Measurements from ENCODE around the gene DENND2D.

DENND2D gene, protein sequence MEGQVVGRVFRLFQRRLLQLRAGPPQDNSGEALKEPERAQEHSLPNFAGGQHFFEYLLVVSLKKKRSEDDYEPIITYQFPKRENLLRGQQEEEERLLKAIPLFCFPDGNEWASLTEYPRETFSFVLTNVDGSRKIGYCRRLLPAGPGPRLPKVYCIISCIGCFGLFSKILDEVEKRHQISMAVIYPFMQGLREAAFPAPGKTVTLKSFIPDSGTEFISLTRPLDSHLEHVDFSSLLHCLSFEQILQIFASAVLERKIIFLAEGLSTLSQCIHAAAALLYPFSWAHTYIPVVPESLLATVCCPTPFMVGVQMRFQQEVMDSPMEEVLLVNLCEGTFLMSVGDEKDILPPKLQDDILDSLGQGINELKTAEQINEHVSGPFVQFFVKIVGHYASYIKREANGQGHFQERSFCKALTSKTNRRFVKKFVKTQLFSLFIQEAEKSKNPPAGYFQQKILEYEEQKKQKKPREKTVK

DNA sequence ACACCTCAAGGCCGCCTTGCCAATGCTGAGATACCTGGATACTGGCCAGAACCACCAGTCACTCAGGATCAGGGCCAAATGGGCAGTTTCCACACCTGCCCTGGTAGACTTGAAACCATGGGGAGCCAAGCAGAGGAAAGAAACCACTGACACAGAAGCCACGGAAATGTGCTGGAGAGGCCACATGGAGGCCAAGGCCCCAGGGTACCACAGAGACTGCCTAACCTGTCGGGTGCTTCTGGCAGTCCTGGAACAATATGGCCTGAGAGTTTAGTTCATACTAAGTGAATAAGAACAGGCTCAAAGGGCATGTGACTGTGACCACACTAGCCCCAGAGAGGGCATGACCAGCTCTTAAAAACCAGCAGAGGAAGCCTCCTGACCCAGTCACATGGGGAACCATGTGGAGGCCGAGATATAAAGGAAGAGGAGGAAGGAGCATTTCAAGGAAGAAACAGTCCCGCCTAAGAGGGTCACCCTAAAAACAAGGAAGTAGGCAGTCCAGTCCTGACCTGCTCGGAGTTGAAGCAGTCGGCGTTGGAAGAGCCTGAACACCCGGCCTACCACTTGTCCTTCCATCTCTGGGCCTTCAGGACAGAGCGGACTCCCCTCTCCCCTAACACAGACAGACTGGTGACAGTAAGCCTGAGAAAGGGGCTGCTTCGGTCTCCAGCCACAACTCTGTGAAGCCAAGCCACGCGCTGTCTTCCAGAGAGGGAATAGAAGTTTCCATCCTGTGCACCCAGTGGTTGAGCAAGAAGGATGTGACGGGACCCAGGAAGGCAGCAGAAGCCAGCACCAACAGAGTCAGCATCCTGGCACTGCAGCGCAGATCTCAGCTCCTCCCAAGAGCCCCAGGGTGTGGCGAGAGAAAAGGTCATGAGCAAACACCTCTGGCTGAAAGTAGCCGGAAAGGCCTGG is at the start of gene DENND2D:
TSS of gene DENND2D (minus strand) at position 766 of the 921 bp plus-strand sequence. CDS start at position 579, 187 bp downstream.
- no peak for DNase-seq (ENCODE audit: low read depth)

DNA sequence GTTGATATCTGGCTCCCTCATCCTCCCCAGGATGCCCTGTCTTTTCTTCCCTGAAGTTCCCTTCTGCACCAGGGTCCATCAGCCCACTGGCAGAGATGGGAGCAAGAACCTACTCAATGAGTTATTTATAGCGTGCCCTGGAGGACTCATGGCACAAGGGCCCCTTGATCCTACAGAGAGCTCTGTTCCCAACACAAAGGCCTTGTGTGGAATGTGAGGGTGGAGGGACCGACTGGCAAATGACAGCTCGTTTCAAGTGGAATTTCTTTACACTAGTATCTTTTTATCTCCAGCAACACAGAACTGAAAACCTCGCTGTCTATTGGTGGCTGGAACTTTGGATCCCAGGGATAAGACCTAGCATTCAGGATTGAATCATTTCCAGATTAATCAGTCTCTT is 49.5 kb upstream of the DENND2D start:
- DNase-seq (ENCODE audit: low read depth) = no peak

DNA sequence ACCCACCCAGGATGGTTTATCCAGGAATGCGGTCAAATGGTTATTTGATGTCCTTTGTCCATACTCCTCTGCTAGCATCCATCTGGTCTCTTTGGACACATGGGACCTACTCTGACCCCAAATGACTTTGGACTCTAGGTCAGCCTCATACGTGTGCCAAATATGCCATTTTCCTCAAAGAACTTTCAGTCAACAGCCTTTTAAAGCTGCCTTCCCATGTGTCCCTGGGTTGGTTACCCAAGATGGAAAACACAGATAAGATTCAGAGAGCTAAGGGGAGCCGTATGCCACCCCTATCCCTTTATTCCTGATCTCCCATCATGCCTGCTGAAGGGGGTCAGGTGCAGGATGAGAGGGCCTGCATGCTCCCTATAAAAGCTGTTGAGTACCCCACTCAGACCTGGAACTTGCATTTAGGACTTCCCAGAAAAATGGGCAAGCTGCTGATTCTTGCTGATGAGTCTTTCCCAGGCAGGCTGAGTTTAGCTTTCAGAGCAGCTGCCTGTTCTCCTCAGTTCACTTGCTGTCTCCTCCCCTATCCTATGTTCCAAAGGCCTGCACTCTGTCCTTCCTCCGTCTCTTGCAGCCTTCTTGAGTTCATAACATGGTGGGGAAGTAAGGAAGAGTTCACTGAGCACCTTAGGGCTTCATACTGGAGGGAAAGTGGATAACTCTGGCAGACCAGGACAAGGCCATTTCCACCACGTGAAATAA is 46.8 kb upstream of the DENND2D start:
- DNase-seq (ENCODE audit: low read depth) = no peak

DNA sequence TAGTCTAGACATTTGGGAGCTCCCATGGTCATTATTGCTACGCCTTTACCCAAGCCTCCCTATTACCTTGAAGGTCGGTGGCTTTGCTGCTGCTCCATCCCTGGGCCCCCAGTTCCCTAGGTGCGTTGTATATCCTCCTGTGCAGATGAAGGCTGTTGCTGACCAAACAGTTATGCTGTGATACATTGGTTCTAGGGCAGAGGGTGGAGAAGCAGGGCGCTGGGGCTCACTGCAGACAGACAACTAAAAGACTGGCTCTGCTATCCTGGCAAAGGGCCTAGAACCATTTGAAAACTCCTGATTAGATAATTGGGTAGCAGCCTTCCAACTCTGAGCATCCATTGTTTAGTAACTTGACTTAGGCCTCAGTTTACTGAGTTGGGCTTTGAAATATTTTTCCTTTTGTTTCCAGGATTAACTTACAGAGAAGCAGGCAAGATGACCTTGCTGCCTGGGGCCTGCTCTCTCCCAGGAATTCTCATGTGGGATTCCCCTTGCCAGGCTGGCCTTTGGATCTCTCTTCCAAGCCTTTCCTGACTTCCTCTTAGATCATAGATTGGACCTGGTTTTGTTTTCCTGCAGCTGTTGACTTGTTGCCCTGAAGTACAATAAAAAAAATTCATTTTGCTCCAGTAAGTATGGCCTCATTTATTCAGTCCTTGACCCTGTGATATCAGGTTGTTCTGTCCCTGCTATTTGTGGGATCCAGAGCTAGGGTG is 42.5 kb upstream of the DENND2D start:
- no peak for DNase-seq (ENCODE audit: low read depth)

DNA sequence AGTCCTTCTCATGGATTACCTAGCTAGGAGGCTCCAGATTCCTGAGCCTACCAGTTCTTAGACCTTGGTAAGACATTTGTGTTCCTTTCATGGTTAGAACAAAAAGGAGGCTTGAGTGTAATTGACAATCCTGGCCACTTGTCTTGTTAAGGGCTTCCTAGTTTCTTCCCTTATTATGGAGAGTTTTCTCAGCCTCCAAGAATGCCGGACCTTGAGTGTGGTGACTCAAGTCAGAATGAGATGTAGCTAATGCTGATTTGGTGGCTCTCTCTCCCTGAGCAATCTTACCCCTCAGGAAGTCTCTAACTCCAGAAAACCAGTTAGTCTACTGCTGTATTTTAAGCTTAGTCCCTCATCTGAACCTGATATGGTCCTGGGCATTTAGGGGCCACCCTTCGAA is 41.4 kb upstream of the DENND2D start:
- no peak for DNase-seq (ENCODE audit: low read depth)

DNA sequence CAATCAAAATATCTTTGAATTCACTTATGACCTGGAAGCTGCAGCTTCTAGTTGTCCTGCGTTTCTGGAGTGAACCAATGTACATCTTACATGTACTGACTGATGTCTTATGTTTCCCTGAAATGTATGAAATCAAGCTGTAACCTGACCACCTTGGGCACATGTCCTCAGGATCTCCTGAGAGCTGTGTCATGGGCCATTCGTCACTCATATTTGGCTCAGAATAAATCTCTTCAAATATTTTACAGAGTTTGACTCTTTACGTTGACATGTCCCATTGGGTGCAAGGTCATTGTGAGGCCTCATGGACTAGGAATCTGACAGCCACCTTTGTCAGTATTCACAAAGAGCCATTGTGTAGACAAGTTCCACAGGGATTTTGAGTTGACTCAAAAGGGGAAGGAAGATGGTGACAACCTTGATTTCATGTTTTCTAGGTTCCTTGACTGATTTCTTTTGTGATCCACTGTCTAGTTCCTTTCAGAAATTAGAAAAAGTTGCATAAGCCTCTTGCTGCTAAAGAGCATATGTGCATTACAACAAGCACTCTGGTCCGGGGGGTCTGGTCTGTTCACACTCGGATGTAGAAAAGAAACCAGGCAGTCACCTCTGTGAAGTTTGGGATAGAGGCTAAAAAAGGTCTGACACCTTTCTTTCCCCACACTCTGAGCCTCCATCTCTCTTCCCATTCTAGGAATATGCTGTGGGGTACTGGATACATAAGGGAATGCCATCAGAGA is 37.8 kb upstream of the DENND2D start:
- no peak for DNase-seq (ENCODE audit: low read depth)

DNA sequence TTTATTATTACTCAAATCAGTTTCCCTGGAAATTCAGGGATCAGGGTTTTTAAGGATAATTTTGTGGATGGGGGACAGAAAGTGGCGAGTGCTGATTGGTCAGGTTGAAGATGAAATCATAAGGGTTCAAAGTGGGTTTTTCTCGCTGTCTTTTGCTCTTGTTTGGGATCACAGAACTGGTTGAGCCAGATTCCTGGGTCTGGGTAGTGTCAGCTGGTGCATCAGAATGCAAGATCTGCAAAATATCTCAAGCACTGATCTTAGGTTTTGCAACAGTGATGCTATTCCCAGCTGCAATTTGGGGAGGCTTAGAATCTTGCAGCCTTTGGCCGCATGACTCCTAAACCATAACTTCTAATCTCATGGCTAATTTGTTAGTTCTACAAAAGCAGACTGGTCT is 36.4 kb upstream of the DENND2D start:
- DNase-seq (ENCODE audit: low read depth) = no peak

DNA sequence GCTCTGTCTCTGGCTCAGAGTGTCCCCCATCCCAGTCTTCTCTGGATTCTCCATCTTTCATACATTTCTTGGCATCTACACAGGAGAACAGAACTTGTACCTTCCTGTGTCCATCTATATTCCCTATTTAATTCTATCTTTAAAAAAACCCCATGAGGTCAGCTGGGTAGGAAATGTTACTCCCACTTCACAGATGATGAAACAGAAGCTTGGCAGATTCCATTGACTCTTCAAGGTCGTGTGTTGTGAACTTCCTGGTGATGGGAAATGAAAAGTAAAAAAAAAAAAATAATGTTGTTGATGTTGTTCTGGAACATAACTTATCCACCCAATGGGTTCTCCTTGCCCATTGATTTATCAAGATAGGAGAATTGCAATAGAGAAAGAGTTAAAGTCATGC is 35.9 kb upstream of the DENND2D start:
- DNase-seq (ENCODE audit: low read depth) = no peak

DNA sequence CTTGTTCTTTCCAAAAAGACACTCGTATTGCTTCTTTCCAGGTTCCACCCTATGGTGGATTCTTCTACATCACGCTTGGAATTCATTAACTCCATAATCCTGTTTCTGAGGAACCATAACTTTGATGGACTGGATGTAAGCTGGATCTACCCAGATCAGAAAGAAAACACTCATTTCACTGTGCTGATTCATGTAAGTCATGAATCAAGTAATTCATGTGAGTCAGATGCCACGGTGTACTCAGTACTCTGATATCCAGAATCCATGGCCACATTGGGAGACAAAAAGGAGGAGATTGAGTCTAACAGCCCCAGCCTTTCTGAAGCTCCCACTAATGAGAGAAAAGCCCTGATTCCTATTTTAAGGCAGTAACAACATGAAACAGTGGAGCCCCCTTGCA is 34.4 kb upstream of the DENND2D start:
- DNase-seq (ENCODE audit: low read depth) = peak; percentile 21

DNA sequence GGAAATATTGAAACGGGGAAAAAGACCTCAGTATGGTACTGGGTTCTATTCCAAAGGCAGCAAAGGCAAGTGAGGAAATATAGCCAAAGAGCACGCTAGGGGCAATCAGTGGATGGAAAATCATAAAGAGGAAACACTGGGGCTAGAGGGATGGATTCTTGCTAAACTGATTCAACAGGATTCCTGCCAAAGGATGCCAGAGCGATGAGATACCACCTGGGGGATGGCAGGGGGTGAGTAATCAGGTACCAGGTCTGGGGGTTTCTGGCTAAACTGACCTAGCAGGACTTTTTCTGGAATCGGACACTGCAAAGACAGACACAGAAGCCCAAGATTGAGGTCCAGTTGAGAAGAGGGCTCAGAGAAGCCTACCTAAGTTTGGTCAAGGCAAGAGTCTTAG is 33.8 kb upstream of the DENND2D start:
- DNase-seq (ENCODE audit: low read depth) = no peak

DNA sequence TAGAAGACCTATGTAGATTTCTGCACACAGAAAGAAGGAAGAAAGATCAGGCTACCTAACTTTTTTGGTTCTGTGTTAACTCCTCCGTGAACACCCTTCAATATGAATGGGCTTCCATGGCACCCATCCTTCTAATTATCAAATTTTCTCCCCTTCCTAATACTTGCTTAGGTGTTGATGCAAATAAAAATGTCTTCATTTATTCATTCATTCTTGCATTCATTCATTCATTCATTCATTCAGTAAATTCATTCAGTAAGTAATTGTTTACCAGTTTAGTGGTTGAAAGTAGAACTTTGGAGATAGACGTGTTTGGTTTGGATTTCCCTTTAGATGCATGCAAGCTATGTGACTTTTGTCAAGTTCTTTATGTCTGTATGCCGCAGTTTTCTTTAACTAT is 31.7 kb upstream of the DENND2D start:
- DNase-seq (ENCODE audit: low read depth) = no peak

DNA sequence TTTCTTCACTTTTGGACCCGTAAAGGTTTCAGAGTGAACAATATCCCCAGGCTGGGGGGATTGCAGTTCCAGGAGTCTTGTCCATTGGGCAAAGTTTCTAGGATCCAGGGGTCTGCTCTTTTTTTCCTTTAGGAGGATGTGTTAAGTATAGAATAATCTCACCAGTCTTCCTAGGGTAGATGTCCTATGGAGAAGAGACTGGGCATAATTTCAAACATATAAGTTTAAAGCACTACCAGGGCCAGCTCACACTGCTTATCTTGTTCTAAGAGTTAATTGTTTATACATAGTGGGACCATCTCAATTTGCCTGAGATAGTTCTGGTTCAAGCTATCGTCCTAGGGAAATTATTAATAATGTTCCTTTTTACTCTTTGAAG is 28.3 kb upstream of the DENND2D start:
- DNase-seq (ENCODE audit: low read depth) = no peak

DNA sequence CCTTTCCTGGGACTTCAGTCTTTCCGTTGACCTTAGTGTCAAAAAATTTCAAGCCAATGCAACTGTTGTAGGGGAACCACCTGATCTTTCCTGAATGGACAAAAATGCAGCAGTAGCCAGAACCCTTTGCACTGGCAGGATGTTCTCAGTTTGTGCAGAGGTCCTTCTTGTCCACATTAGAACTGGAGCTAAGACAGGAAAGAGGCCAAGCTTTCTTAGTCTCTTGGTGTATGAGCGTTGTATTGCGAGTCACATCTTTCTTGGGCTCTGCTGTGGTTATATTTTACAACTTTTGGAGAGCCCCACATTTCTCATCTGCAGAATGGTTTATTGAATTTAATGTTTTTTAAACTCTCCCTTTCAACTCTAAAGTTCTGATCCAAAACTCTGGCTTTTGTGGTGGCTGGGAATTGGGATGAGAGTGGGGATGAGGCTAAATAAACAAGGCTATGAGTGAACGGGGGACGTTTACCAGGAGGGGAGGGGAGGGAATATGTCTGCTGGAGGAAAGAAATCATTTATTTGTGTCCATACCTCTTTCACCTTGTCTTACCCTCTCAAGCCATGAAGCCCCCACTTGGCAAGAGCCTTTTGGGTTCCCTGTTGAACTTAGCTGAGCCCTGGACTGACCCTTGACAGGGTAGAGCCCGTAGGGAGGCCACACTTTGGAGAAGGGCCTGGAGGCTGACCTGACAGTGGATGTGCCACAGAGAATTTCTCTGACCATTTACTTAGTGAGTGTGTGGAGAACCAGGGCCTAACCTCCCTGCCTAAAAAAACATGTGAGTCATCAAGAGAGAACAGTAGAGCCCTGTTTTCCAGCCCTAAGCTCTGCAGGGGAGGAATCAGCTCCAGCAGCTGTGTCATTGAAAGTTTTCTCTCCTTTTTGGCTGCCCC is 27.7 kb upstream of the DENND2D start:
- DNase-seq (ENCODE audit: low read depth) = peak; percentile 87

DNA sequence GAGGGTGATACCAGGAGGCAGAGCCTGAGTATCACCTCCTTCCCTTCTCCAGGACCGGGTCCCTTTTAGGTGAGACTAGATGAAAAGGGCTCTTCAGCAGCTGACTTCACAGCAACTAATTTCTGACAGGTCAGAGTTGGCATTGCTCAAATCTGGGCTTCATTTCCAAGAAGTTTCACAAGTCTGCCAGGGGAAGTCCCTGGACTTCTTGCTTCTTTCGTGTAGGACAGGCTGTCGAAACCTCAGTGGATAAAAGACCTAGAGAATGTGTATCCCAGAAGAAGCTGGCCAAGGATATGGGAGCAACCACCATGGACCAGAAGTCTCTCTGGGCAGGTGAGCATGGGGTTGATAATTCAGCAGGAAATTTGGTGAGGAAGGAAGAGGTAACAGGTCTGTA is 27.0 kb upstream of the DENND2D start, which contains the start of gene CHI3L2:
TSS of gene CHI3L2 (plus strand) at position 280 of the 400 bp plus-strand sequence. CDS start at position 297, 17 bp downstream.
- peak; percentile 83 for DNase-seq (ENCODE audit: low read depth)

DNA sequence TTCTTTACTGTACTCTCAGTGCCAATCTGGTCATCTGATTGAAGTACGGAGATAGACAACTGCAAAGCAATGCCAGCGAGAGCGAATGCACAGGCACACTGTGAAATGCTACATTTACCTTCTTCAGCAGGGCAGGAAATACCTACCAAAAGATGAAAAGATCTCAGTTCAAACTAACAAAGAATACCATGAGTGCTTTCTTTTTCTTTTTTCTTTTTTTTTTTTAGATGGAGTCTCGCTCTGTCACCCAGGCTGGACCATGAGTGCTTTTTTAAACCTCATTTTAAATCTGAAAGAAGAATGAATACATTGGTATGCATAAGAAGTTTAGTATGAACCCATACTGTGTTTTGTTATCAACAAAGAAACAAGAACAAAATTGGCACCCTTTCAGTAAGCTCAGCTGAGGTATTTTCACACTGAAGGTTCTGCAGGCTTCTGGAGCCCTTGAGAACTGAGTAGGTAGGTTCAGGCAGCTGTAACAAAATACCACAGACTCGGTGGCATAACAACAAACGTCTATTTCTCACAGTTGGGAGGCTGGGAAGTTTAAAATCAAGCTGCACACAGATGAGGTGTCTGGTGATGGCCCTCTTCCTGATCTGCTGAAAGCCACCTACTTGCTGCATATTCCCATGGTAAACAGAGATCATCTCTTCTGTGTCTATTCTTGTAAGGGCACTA is 25.4 kb upstream of the DENND2D start:
- DNase-seq (ENCODE audit: low read depth) = no peak

DNA sequence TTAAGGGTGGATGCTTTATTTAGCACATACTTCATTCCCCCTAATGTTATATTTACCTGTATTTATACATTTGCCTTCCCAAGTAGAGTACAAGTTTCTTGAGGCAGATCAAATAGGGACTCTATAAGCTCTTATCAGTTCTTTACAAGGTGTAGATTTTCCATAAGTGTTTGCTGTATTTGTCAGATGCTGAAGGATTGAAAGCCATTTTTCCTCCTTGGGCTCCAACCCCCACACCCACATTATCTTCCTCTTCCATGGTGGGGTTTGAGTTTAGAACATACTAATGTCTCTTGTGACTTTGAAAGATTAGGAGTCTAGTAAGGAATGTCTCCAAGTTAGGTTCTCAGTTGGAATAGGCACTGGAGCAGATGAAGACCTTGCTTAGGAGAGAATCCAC is 24.6 kb upstream of the DENND2D start:
- no peak for DNase-seq (ENCODE audit: low read depth)

DNA sequence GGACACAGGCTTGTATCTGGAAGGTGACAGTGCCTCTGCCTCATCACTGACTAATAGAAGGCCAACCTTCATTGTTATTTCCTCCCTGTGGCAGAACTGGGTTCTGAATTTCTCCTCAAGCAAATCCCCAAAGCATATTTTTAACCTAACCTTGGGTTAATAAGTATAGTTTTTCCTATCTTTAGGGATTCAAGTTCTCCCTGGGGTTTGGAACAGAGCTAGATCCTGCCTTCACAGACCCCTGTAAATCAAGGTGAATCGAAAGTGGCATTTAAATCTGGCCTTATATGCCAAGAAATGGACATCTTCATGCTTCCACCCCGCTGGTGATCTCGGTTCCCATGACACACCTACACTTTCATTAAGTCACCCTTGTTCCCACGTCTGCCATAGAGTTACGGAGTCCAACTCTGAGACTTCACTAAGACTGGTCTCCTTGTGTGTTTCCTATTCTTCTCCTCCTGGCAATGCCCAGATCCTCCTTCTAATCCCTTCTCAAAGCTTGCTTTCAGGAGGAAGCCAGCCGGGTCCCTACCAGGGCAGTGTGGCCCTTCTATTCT is 22.8 kb upstream of the DENND2D start:
- no peak for DNase-seq (ENCODE audit: low read depth)

DNA sequence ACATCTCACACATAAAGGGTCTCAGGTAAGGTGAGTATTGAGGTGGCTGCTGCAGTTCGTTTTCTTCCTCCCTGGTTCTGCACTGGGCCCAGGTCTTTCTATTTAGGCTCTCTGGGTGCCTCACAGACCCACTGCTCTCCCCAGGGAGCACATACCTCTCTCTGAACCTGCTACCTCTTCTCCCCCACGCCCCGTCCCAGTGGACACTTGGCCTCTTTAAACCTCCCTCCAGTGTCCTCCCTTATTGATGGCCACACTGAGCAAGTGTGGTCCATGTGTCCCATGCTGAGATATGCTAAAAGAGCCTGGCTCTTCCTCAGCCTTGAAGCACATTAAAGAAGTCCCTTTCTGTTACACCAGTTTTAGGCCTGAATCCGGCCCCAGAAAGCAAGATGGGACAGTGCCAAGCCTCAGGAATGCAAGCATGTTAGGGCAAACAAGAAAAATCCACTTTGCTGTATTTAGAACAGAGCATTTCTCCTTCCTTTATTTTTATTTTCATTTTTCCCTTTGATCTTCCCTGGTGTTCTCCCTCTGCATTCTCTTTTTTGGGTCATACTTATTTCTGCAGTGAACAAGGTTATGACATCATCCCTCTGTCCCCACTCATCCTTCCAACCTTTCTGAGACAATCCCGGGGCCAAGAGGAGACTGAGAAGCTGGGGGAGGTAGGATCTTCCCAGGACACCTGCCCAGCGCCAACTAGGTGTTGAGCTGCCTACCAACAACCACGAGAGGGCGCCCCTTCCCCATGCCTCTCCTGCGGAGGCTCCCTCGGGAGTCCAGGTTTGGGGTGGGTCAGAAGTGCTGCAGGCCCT is 22.1 kb upstream of the DENND2D start:
- peak; percentile 35 for DNase-seq (ENCODE audit: low read depth)
